Posterior cingulate gyrus (tissue), 11 donors: ENCODE data around the gene SPOCK3.
A peak's percentile ranks its signal among the peaks of the same experiment; 100 is the strongest.
"Not testable (repeated sequence)": the region's sequence is repeated elsewhere in the genome, so short reads cannot be mapped to it uniquely, and the experiment has no call there.

Experiments
- DNase-seq, 10 donors: peaks; one replicate each; pipeline versions ENCODE4 v3.0.0 to v3.0.0-alpha.2; 2020 to 2021; ENCODE audit warnings: mixed read lengths in 3 of 10
- intact Hi-C: fragments of 100-400 bp; cut with DNase I; formaldehyde crosslinking; loops from one replicate; pipeline ENCODE4 v1.15.1; 2023

Gene SPOCK3

DNA sequence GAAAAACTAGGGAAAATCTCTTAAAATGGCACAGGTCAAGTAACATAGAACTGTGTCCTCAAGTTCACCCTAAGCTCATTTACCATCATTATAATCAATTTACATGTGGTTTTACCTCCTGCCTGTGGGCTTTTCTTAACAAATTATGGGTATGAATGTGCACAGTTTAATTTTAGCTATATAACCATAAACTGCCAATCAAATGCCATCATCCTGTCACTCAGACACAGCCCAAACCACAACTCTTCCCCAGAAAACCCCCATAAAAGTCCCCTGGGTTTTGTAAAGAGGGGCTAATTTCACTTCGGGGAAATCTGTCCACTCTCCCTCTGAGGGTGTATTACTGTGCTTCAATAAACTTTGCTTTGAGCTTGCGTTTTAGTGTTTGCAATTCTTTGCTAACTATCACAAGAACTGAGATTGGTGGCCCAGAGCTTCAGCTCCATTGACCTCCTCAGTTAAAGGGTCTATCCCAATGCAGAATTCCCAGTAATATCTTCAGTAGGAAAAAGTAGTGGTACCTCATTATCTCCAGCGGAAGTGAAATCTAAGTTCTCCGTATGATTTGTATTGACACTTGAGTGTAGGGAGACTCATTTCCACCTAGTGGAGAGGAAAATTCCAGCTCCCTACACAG, 394.6 kb downstream of the SPOCK3 start:
- DNase-seq = no peak
- intact Hi-C loops = no loop called here

DNA sequence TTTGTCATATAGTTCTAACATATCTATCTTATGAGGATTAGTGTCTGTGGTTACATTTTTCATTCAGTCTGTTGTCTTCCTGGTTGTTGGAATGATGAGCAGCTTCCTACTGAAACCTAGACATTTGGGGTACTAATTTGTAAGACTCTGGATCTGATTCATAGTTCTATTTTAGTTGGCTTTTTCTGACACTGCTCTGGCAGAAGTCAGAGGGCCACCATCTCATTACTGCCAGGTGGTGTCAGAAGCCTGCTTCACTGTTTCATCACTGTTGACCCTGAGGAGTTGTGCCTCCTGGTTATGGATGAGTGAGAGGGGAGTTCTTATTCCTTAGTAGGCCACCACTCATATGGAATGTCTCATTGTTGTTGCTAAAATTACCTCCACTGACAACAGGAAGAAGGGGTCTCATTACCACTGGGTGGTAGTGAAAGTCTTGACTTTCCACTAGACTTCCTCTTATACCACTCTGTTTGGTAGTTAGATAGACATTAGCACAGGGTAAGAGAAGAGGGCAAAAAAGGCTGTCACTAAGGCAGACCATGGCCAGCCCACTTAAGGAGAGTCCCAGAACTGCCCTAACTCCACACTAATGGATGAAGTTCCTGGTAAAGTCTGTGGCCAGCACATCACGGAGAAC, 395.2 kb downstream of the SPOCK3 start:
- intact Hi-C loops = no loop called here

DNA sequence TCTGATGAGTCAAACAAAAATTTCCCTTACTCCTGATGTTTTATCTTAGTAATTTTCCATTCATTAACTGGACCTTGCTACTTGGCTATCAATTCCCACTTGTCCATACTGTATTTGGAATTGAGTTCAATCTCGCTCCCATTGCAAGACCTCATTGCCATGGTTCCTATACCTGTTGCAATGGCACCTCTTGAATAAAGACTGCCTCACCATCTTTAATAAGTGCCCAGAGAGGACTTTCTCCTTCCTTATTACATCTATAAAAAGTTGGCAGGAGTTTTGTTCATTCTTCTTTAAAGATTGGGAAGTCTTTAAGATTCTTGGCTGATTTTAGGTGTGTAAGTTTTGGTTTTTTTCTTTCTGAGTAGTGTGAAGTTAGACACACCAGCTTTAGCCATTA, 397.4 kb downstream of the SPOCK3 start:
- DNase-seq = no peak
- intact Hi-C loops = no loop called here

More for the DNA sequence above, 395.2 kb downstream of the SPOCK3 start:
- DNase-seq = no peak

DNA sequence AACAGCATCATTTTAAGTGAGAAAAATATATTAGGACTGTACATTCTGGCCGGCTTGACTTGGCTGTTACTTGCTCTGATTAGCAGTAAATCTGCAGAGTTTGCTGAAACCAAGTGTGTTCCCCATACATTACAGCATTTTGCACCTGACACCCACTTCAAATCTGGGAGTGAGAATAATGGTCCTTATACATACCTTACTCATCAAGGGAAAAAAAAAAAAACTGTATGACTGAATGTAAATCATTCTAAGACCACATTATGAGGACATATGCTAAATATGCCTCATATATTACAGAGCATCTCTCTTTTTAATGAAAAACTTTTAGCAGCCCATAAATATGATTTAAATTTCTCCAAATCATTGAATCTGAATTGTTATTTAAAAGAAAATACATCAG, 406.7 kb downstream of the SPOCK3 start:
- DNase-seq = no peak
- intact Hi-C loops = no loop called here

DNA sequence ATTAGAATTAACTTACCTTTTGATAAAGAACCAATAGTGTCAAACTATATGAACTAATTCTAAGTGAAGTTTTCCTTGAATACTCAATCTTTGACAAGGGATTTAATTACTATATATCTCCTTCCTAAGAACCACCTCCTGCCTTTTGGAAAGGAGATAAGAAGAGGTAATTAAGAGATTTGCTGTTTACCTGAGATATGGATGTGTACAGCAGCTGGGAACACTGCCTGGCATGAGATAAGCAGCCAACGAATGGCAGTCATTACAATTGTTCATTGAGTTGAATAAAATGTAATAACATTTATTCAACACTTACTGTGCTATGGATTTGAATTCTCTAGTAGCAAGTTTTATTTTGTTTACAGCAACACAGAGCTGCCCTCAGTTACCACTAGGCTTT, 407.1 kb downstream of the SPOCK3 start:
- intact Hi-C loops = no loop called here
- no peak for DNase-seq

DNA sequence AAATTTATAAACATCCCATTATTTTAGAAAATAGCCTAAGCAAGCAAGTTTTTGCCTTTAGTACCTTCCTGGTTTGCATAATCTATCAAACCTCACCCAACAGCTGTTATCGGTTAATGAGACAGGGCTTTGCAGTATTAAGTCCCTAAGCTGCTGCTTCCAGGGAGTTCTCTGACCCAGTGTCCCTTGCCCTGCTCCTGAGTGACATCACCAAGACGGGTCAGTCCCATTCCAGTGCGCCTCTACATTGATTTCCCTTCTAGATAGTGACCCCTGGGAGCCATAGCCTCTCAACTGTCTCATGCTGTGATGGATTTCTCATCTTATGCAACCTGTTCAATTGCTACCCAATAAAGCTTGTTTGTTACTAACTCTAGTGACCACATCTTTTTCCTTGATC, 410.4 kb downstream of the SPOCK3 start:
- no peak for DNase-seq
- intact Hi-C loops = no loop called here

DNA sequence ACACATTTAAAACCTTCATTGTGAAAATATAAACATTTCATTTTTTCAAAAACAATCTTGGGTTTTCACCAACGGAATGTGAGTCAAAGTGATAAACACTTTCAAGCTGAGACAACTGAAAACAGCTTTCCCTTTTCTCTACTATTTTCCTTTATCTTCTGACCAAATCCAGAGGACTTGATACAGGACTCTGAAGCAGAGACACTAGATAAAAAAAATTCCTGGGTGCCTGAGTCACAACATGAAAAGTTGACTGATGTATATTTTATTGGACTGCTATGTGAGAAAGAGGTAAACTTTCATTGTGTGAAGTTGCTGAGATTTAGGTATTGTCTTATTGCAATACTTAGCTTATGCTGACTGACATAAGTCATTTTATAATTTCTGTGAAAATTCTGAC, 411.2 kb downstream of the SPOCK3 start:
- intact Hi-C loops = no loop called here
- no peak for DNase-seq

- no peak for DNase-seq
- intact Hi-C loops = no loop called here
Observed at GRCh38 chr4:166822386-166822785, 411.9 kb downstream of the SPOCK3 start.

DNA sequence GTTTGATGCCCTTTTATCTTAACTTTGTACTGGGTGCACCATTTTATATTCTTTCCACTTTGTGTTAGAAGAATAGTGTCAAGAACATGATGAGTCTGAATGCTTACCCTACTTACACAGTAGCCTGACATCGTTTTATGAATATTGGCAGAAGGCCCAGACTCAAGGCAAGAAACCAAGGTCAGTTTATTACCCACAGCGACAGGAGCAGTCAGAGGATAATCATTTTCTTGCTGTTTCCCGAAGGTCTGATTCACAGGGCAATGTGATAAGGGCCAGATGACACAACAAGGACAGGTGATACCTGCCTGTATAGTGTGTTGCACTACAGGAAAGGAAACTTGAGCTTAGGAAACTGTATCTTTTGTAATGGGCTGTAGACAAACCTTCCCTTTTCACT, 417.4 kb downstream of the SPOCK3 start:
- no peak for DNase-seq
- intact Hi-C loops = no loop called here

GRCh38 chr4:166808380-166808779, 425.9 kb downstream of the SPOCK3 start:
- peak in 1 of 10 donors; percentile 18 for DNase-seq
- intact Hi-C loops = no loop called here

DNA sequence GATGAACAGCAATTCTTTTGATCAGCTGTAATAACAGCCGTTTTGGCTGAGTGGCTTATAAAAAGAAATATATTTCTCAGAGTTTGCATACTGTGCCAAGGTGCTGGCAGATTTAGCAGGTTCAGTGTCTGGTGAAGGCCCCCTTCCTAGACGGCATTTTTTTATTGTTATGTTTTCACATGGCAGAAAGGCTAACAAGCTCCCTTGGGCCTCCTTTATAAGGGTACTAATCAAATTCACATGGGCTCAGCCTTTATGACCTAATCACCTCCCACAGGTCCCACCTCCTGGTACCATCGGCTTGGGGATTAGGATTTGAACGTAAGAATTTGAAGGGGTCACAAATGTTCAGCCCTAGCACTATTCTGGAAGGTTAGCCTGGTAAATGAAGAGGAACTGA, 431.9 kb downstream of the SPOCK3 start:
- no peak for DNase-seq
- intact Hi-C loops = no loop called here

DNA sequence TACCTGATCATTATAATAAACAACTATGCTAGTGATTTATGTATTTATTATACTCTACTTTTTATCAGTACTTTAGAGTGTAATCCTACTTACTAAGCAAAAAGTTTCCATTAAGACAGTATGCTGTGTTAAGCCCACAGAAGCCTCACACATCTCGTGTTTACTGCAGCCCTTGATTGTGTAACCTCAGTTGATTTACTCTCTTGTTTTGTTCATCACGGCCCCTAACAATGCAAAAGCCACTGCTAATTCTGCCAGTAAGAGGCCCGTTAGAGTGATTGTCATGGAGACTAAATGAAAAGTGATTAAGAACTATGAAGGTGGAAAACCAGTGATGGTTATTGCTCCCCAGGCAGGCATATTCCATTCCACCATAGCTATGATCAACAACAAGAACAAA, 436.2 kb downstream of the SPOCK3 start:
- no peak for DNase-seq
- intact Hi-C loops = no loop called here

DNA sequence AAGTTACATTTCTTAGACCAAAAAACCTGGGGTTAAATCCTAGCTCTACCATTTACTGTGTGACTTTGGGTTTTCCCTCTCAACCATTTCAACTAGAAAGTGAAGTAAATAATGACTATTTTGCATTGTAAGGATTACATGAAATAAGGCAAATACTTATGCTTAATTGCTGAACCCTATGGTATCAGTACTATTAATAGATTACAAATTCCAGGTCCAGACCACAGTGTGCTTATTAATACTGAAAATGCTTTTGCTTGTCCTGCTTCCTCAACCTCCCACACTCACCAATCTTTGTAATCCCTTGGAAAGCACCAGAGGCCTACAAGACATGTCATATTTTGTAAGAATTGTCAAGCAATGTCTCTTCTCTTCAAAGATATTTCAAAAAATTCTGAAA, 456.5 kb downstream of the SPOCK3 start:
- intact Hi-C loops = no loop called here
- no peak for DNase-seq

DNA sequence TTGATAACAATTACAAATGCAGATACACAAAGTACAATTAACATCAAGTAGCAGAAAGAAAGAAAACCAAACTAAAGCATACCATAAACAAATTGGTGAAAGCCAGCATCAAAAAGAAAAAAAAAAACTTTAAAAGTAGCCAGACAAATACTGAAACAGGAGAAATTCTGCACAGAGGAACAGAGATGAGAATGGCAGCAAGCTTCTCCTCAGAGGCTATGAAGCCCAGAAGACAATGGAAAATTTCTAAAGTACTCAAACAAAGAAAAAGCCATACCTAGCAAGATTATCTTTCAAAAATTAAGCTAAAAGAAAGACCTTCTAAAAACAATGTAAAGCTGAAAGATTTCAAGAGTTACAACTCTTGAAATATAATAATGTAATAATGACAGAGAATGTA, 471.3 kb downstream of the SPOCK3 start:
- DNase-seq = no peak
- intact Hi-C loops = no loop called here

DNA sequence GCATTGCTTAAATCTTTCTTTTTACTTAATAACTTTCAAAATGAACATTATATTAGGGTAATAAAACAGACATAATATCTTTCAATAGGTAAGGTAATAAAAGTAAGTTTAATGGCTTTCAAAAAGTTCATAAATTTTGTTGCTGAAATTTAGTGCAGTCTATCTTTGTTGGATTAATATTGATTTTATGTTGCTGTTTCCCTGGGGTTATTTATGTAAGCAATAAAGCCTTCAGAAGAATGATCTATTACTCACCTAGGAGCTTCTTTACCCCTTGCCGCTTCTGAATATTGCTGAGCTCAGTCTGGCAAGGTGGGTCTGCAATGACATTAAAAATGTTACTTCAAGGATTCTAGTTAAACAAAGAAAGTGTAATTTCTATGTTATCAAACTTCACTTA, 492.6 kb downstream of the SPOCK3 start:
- DNase-seq = no peak
- intact Hi-C loops = no loop called here

- intact Hi-C loops, DNase-seq: not testable (repeated sequence)
Observed at GRCh38 chr4:166739215-166739614, 495.1 kb downstream of the SPOCK3 start.

DNA sequence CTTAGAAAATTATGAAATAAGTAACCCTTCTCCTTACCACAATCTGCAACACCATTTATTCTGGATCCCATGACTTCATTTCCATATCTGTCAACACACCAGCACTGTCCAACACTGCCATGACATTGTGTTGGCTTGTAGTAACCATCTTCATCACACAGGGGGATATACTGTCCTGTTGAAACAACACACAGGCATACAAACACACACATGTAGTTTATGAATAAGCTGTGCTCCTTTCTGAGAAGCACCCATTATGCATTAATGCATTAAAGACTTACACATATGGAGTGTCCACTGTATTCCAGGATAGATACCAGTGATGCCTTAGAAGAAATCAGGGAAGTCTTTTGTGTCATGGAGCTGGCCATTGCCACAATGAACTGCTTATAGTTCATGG, 496.9 kb downstream of the SPOCK3 start:
- DNase-seq = no peak
- intact Hi-C loops = no loop called here

DNA sequence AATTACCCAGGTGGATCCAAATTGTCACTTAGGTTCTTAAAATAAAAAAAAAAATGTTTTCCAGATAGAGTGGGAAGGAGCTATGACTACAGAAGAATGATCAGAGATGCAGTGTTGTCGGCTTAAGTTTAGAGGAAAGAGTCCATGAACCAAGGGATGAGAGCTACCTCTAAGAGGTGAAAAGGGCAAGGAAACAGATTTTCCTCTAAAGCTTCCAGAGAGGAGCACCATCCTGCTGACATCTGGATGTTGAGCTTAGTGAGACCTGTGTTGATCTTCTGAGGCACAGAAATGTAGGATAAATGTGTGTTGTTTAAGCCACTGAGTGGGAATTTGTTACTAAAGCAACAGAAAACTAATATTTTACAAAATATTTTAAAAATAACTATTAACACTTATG, 498.7 kb downstream of the SPOCK3 start:
- intact Hi-C loops = no loop called here

DNA sequence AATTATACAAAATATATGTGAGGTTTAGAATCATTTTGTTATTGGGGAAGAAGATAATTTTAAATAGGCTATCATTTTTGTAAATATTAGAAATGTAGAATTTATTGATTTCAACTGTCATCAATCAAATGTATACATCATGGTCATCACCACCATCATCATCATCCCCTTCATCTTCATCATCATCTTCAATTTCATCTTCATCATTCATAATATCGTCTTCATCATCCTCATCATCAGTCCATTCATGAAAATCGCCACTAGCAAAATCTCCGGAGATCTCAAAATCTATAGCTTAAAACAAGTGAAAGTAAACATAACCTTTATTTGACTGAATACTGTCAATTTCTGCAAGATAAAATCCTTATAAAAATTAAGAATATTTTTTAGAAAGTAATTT, 499.5 kb downstream of the SPOCK3 start:
- no peak for DNase-seq
- intact Hi-C loops = no loop called here

More for the DNA sequence above, 498.7 kb downstream of the SPOCK3 start:
- DNase-seq = no peak

DNA sequence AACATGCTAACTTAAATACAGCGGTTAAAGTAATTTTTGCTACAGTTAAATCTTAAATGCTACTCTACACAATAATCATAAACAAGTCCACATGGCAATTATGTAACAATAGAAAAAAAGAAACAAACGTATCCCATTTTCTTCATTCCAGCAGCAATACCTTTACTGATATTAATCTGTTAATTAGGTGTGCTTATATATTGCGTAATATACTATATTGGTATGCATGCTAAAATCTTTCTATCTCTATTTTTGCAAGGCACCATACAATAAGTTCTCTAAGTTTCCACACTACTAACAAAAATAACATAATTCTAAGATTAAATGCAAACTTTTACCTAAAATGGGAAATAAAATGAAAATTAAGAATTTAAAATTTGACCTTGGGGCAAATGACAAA, 500.6 kb downstream of the SPOCK3 start:
- intact Hi-C loops = no loop called here
- no peak for DNase-seq

DNA sequence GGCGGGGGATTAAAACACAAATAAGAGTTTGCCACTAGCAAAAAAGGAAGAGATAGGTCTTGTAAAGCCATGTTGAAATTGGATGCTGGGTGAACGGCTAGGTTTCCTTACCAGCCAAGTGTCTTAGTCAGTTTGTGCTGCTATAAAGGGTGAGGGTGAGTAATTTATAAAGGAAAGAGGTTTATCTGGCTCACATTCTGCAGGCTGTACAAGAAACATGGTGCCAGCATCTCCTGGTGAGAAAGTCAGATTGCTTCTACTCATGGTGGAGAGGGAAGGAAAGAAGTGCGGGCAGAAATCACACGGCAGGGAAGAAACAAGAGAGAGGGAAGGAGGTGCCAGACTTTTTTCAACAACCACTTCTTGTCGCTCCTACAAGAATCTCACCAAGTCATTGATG, 507.5 kb downstream of the SPOCK3 start:
- no peak for DNase-seq
- intact Hi-C loops = no loop called here

DNA sequence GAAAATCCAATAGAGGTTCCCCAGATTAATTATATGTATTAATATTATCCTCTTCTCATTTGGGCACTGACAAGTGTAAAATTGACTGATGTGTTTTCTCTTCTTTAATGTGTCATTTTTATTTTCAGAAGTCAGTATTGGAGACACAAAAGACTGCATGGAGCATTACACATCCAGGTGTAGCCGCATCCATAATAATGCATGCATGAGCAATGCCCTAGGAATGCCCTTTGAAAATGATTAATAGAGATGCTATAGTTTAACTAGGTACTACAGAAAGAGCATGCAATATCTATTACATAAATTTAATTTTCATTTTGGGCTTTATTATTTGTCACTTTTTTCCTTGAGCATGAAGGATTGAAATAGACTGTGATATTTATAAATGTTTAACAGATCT, 509.9 kb downstream of the SPOCK3 start:
- DNase-seq = no peak
- intact Hi-C loops = no loop called here
